Esophagus squamous epithelium (tissue), 4 donors: ENCODE results near the gene RBM47.

Experiments used
- CTCF ChIP-seq, 6 experiments: fragments of 450-650 bp in 4 of 6; fragments of 200-600 bp in 2 of 6; sonication (generic) in 2 of 6; IDR thresholded peaks; one replicate each; pipeline ENCODE4 v1.5.1; 2016 to 2019; ENCODE audit warnings: antibody characterized with exemption in 6 of 6, mild to moderate bottlenecking in 4 of 6, moderate library complexity in 4 of 6
- POLR2A ChIP-seq, 4 donors: fragments of 450-650 bp; IDR thresholded peaks; one replicate each; pipeline ENCODE4 v1.6.1; 2017; ENCODE audit warnings: antibody characterized with exemption in 4 of 4, mild to moderate bottlenecking in 4 of 4, moderate library complexity in 3 of 4

- TF ChIP-seq POLR2A (IDR thresholded peaks at IDR 0.05) (no peak), CTCF (IDR thresholded peaks at IDR 0.05) (no peak)
Observed at GRCh38 chr4:40617872-40618271, 11.8 kb downstream of the RBM47 start.
